Measurements from ENCODE around the gene ACADM.

GRCh38 chr1:75733661-75734060 lies 9.2 kb downstream of the ACADM start:
- TF ChIP-seq CTCF (IDR thresholded peaks at IDR 0.05) (no peak), ZFX (IDR thresholded peaks at IDR 0.05; ENCODE audit: borderline replicate concordance) (no peak)
